HepG2 (cell line): ENCODE measurements around the gene TTLL6. TPM values are rescaled to one million over a fixed set of nuclear protein-coding genes. Genes with fewer than 3 reads are reported as not detected.
"Not testable (repeated sequence)": the region's sequence is repeated elsewhere in the genome, so short reads cannot be mapped to it uniquely, and the experiment has no call there.

Experiments used
- ATAC-seq: fragments of 200-7000 bp; cut with Tn5 transposase; 3 replicates; pipeline ENCODE4 v1.9.1; 2020; ENCODE audit warnings: mild to moderate bottlenecking, moderate library complexity
- BruUV-seq: library from RNA; stranded (reverse); fragments of 400-500 nt; replicated peaks from 2 replicates; lab custom pipeline; 2021; lab: Mats Ljungman, UMichigan
- CTCF ChIA-PET: fragments of 300-600 bp; formaldehyde crosslinking; extraction: SDS; loops from one replicate; lab custom pipeline; 2021; ENCODE audit warnings: low total read pairs, inconsistent platforms, low intra/inter-chr PET ratio; lab: Yijun Ruan, JAX
- POLR2A ChIA-PET: fragments of 350-600 bp; sonication (Branson Sonifier 250); formaldehyde crosslinking; loops from one replicate; lab custom pipeline; 2020; ENCODE audit warnings: antibody characterized with exemption, inconsistent platforms; lab: Yijun Ruan, JAX
- DNase-seq: peaks from one replicate; pipeline ENCODE4 v3.0.0-alpha.2; 2015; ENCODE audit warnings: low spot score
- FAIRE-seq: peaks from 3 replicates; lab custom pipeline; 2011; peaks lifted over from hg19 to GRCh38; lab: Jason Lieb, UNC
- H2AFZ ChIP-seq: one replicate; pipeline ENCODE4 v1.6.1; 2011; ENCODE audit warnings: low read length, inconsistent platforms
- H3K27ac ChIP-seq: fragments of 300-600 bp; 3 replicates; pipeline ENCODE4 v1.8.0; 2011; ENCODE audit warnings: mixed run types, mild to moderate bottlenecking, mixed read lengths, low read length, inconsistent platforms; ENCODE audit not compliant: insufficient read depth; ENCODE audit errors: extremely low read length
- H3K27me3 ChIP-seq, 2 experiments: fragments of 200-600 bp in 1 of 2; 2 replicates in 1 of 2; 3 replicates in 1 of 2; pipeline versions ENCODE4 v1.6.0 to v1.8.0; 2011; ENCODE audit warnings: low read length in 2 of 2, mild to moderate bottlenecking in 2 of 2, moderate library complexity in 2 of 2, inconsistent platforms in 1 of 2; ENCODE audit not compliant: insufficient read depth in 2 of 2, control insufficient read depth in 1 of 2
- H3K36me3 ChIP-seq, 2 experiments: fragments of 200-600 bp in 1 of 2; replicated peaks in 1 of 2; 2 replicates in 1 of 2; 3 replicates in 1 of 2; pipeline versions ENCODE4 v1.5.1 to v1.8.0; 2011; ENCODE audit warnings: low read length in 2 of 2, inconsistent platforms in 1 of 2; ENCODE audit not compliant: insufficient read depth in 2 of 2, control insufficient read depth in 1 of 2
- H3K4me1 ChIP-seq: 2 replicates; pipeline ENCODE4 v1.5.1; 2012; ENCODE audit warnings: low read length, inconsistent platforms; ENCODE audit not compliant: insufficient read depth
- H3K4me2 ChIP-seq: 2 replicates; pipeline ENCODE4 v1.6.0; 2011; ENCODE audit warnings: low read depth, low read length, inconsistent platforms
- H3K4me3 ChIP-seq, 3 experiments: fragments of 200-600 bp in 1 of 3; sonication (generic), shearing (Covaris generic) in 1 of 3; replicated peaks in 1 of 3; 2 replicates each; pipeline ENCODE4 v1.5.1; 2011 to 2016; ENCODE audit warnings: low read length in 3 of 3, inconsistent platforms in 2 of 3, low read depth in 2 of 3, mild to moderate bottlenecking in 2 of 3, control low read depth in 1 of 3, mixed read lengths in 1 of 3; ENCODE audit not compliant: insufficient read depth in 1 of 3
- H3K79me2 ChIP-seq: one replicate; pipeline ENCODE4 v1.6.1; 2011; ENCODE audit warnings: low read length, inconsistent platforms; ENCODE audit not compliant: insufficient read depth
- H3K9ac ChIP-seq: 2 replicates; pipeline ENCODE4 v1.6.0; 2011; ENCODE audit warnings: mild to moderate bottlenecking, low read depth, low read length, inconsistent platforms; ENCODE audit not compliant: insufficient read depth
- H3K9me3 ChIP-seq: 2 replicates; pipeline ENCODE4 v1.5.1; 2012; ENCODE audit warnings: mild to moderate bottlenecking, low read length
- H4K20me1 ChIP-seq: 2 replicates; pipeline ENCODE4 v1.6.0; 2011; ENCODE audit warnings: inconsistent platforms, mild to moderate bottlenecking, low read length, moderate library complexity; ENCODE audit not compliant: insufficient read depth
- CEBPB ChIP-seq: IDR thresholded peaks from 2 replicates; pipeline ENCODE4 v1.6.1; 2011; ENCODE audit warnings: low read depth, low read length, improper control_type of control experiment, borderline replicate concordance
- RBFOX2 ChIP-seq: fragments of 200-400 bp; formaldehyde crosslinking; IDR thresholded peaks from 2 replicates; pipeline ENCODE4 v1.6.1; 2017; ENCODE audit warnings: low read depth, mild to moderate bottlenecking, low read length
- ZNF121 ChIP-seq: sonication (generic); formaldehyde crosslinking; IDR thresholded peaks from 2 replicates; pipeline ENCODE4 v1.5.0; 2020; ENCODE audit warnings: mild to moderate bottlenecking, missing genetic modification reagents
- WGBS: methylation state at CpG from one replicate; pipeline ENCODE4 v1.1.6; 2017; ENCODE audit warnings: low lambda C conversion rate; 5-methylcytosine and 5-hydroxymethylcytosine counted together
- in situ Hi-C: cut with HindIII; loops from 2 replicates; pipeline ENCODE4 v1.10.0; 2017; ENCODE audit warnings: low pct_unique_long_range_greater_than_20kb; ENCODE audit not compliant: extremely low pct_ligation_motif_present
- intact Hi-C: fragments of 100-400 bp; cut with micrococcal nuclease; formaldehyde crosslinking; loops from one replicate; pipeline ENCODE4 v1.10.0; 2022; ENCODE audit not compliant: unreplicated experiment
- polyA plus RNA-seq, 8 experiments: library from polyadenylated mRNA; depleted of rRNA in 3 of 8; stranded (reverse) in 7 of 8; unstranded in 1 of 8; fragments of >200 nt; fragmentation: Illumina TruSeq in 4 of 8; extraction: Trizol in 4 of 8; gene quantifications; 2 replicates each; pipeline versions ENCODE4 v1.2.1 to v1.2.3, GENCODE V29; 2011 to 2016; ENCODE audit warnings: low read depth in 4 of 8, missing spikeins in 1 of 8, mixed read lengths in 1 of 8; ENCODE audit not compliant: insufficient read depth in 1 of 8
- total RNA-seq, 5 experiments: library from RNA; depleted of rRNA; stranded (reverse); fragments of >200 nt; fragmentation: Illumina TruSeq; extraction: Trizol; gene quantifications; 2 replicates each; pipeline ENCODE4 v1.2.3, GENCODE V29; 2016; ENCODE audit warnings: low read depth in 1 of 5

The TTLL6 gene
- total and polyA plus RNA-seq, 2 of the 13 experiments (the other 11 are each of a cell fraction or from before 2014, with no cell fraction given) = 0.04 to 0.08 TPM

DNA sequence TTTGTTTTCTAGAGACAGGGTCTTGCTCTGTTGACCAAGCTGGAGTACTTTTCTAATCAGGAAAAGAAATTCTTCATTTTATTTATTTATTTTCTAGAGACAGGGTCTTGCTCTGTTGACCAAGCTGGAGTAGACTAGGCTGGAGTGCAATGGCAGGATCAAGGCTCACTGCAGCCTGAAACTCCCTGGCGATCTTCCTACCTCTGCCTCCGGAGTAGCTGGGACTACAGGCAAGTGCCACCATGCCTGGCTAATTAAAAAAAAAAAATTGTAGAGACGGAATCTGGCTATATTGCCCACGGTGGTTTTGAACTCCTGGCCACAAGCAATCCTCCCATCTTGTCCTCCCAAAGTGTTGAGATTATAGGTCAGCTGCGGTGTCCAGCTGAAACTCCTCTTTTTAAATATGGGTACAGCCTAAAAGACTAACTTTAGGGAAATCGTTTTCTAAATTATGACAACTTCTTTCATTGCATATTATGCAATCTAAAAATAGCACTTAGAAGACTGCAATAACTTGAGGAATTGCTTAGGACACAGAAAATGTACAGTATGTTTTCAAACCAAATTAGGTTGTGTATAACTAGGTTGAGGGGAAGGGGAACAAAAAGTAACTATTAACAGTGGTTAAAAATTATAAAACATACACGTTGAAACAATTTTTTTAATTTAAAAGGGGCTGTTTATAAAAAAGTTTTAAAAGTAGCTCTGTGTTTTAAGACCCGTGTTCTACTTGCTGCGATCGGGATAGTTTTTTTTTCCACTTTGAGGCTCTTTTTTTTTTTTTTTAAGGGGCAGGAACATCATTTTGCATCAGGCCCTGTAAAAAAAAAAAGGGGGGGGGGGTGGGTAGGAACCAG lies 99.4 kb downstream of the TTLL6 start:
- WGBS = 30% methylated on average over 10 of the region's 10 CpGs
- FAIRE-seq (no peak), ATAC-seq (no peak), DNase-seq (no peak)
- Histone ChIP-seq H3K4me3 (no peak overlapping the region), H3K36me3 (no peaks in the 10 kb centered on the region), H3K4me1 (peaks cover 11% of the 10 kb centered on the region), H2AFZ (no peak overlapping the region), H3K27ac (no peak overlapping the region), H3K4me2 (no peak overlapping the region), H4K20me1 (no peaks in the 10 kb centered on the region), H3K9ac (no peak overlapping the region), H3K79me2 (no peaks in the 10 kb centered on the region), H3K9me3 (no peaks in the 10 kb centered on the region), H3K27me3 (peaks cover 6 to 34% of the 10 kb centered on the region in 2 experiments)
- POLR2A ChIA-PET = no interaction called here
- in situ Hi-C loops (no loop called here), intact Hi-C loops (loop anchor here (1.0 kb wide), 1 partner anchor 13 kb away; no protein-coding TSS in a partner anchor)
- TF ChIP-seq RBFOX2 (no peak), CEBPB (peak; percentile 44; the same call in 1 of the 2 replicates)
- CTCF ChIA-PET = no interaction called here
- no TSS peak for BruUV-seq

DNA sequence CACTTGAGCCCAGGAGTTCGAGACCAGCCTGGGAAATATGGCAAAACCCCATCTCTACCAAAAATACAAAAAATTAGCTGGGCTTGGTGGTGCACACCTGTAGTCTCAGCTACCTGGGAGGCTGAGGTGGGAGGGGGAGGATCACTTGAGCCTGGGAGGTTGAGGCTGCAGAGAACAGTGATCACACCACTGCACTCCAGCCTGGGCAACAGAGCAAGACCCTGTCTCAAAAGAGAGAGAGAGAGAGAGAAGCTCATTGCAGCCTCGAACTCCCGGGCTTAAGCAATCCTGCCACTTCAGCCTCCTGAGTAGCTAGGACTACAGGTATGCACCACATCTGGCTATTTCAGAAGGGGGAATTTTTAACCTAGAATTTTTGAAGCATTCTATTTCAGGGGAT lies 100.5 kb downstream of the TTLL6 start:
- H3K4me3 ChIP-seq, H3K9me3 ChIP-seq, H2AFZ ChIP-seq, H3K79me2 ChIP-seq, H3K27ac ChIP-seq, intact Hi-C loops, BruUV-seq: not testable (repeated sequence)
- WGBS = 4% methylated on average over 3 of the region's 3 CpGs
- peak; percentile 76 for TF ChIP-seq ZNF121 (CRISPR knock-in tag)
- TF ChIP-seq, all 625 proteins: peak for 1; not testable (repeated sequence) for 624
- H4K20me1 ChIP-seq, H3K36me3 ChIP-seq, ATAC-seq, in situ Hi-C loops, DNase-seq, H3K4me2 ChIP-seq, H3K9ac ChIP-seq, CTCF ChIA-PET, POLR2A ChIA-PET, FAIRE-seq: not testable (repeated sequence)
- peaks cover 3 to 30% of the 10 kb centered on the region in 2 experiments; a peak in 4 of 5 replicates for H3K27me3 ChIP-seq
- H3K4me1 ChIP-seq = peaks cover 11% of the 10 kb centered on the region
